GM18502 (cell line): ENCODE measurements around the gene CFAP97D1.

ENCODE experiments used
- ATAC-seq: cut with Tn5 transposase; IDR thresholded peaks from one replicate; pipeline ENCODE4 v1.9.1; 2021; ENCODE audit warnings: mild to moderate bottlenecking; ENCODE audit not compliant: unreplicated experiment, poor library complexity

CFAP97D1 gene

GRCh38 chr17:43820759-43821158 is 40.5 kb downstream of the CFAP97D1 start:
- ATAC-seq, result no peak

GRCh38 chr17:43822570-43823190 is 42.4 kb downstream of the CFAP97D1 start:
- ATAC-seq, result no peak

- ATAC-seq, result no peak
Measured at GRCh38 chr17:43823350-43824084, 43.3 kb downstream of the CFAP97D1 start.

GRCh38 chr17:43825567-43825966 is 45.3 kb downstream of the CFAP97D1 start:
- no peak for ATAC-seq

- no peak for ATAC-seq
Measured at GRCh38 chr17:43826206-43826605, 46.0 kb downstream of the CFAP97D1 start.

- no peak for ATAC-seq
Measured at GRCh38 chr17:43827596-43827995, 47.4 kb downstream of the CFAP97D1 start.

- no peak for ATAC-seq
Measured at GRCh38 chr17:43829738-43830137, 49.5 kb downstream of the CFAP97D1 start.

- ATAC-seq, result no peak
Measured at GRCh38 chr17:43830510-43831140, 50.4 kb downstream of the CFAP97D1 start.

GRCh38 chr17:43831633-43832032 is 51.4 kb downstream of the CFAP97D1 start:
- ATAC-seq, result no peak

GRCh38 chr17:43832168-43832975 is 52.1 kb downstream of the CFAP97D1 start:
- ATAC-seq, result no peak

- no peak for ATAC-seq
Measured at GRCh38 chr17:43832976-43833829, 53.0 kb downstream of the CFAP97D1 start, which contains the start of gene MPP3. TSS of gene MPP3 (minus strand) at chr17:43833146. CDS start at chr17:43831906, 1,240 bp downstream.

- ATAC-seq, result no peak
Measured at GRCh38 chr17:43834106-43834505, 53.9 kb downstream of the CFAP97D1 start.
